K562 (cell line): ENCODE measurements around the gene MICALL2. TPM values are rescaled to one million over a fixed set of nuclear protein-coding genes. Genes with fewer than 3 reads are reported as not detected.

ENCODE experiments used
- ADNP ChIP-seq: fragments of 200-800 bp; sonication (Bioruptor generic); IDR thresholded peaks from 2 replicates; pipeline ENCODE4 v1.6.1; 2016; ENCODE audit warnings: missing genetic modification characterization, missing compliant biosample characterization
- CEBPG ChIP-seq, 3 experiments: fragments of 200-800 bp in 1 of 3; sonication (Bioruptor generic) in 1 of 3; sonication (generic) in 1 of 3; formaldehyde crosslinking in 1 of 3; IDR thresholded peaks in 2 of 3; conservative IDR thresholded peaks in 1 of 3; 2 replicates each; pipeline versions ENCODE4 v1.6.1 to v1.8.0; 2016 to 2022; ENCODE audit warnings: missing compliant biosample characterization in 2 of 3, missing genetic modification characterization in 2 of 3, mild to moderate bottlenecking in 1 of 3, missing genetic modification reagents in 1 of 3
- DMBX1 ChIP-seq: fragments of 250-450 bp; sonication (Bioruptor Pico); IDR thresholded peaks from 2 replicates; pipeline ENCODE4 v1.8.0; 2022; ENCODE audit warnings: inconsistent platforms, mild to moderate bottlenecking, moderate library complexity, borderline replicate concordance
- E2F3 ChIP-seq: fragments of 250-450 bp; sonication (Bioruptor Pico); IDR thresholded peaks from 2 replicates; pipeline ENCODE4 v1.4.0; 2020; ENCODE audit warnings: mild to moderate bottlenecking
- ETV6 ChIP-seq, 3 experiments: fragments of 150-350 bp in 1 of 3; sonication (generic) in 1 of 3; formaldehyde crosslinking in 1 of 3; IDR thresholded peaks; 2 replicates each; pipeline versions ENCODE4 v1.6.1 to v1.8.0; 2014 to 2022; ENCODE audit warnings: borderline replicate concordance in 2 of 3, low read depth in 2 of 3, antibody characterized with exemption in 1 of 3, low read length in 1 of 3, mild to moderate bottlenecking in 1 of 3, missing genetic modification reagents in 1 of 3
- HDAC6 ChIP-seq: IDR thresholded peaks from 2 replicates; pipeline ENCODE4 v1.6.1; 2012; ENCODE audit warnings: low read depth, mild to moderate bottlenecking, control low read depth, inconsistent platforms, low read length, moderate library complexity
- HNRNPK ChIP-seq: fragments of 200-400 bp; formaldehyde crosslinking; IDR thresholded peaks from one replicate; pipeline ENCODE4 v1.6.1; 2018; ENCODE audit warnings: mild to moderate bottlenecking, low read depth, low read length; ENCODE audit not compliant: poor library complexity, severe bottlenecking
- JUND ChIP-seq, 2 experiments: IDR thresholded peaks; 2 replicates in 1 of 2; 3 replicates in 1 of 2; pipeline ENCODE4 v1.6.1; 2011; ENCODE audit warnings: borderline replicate concordance in 2 of 2, low read depth in 2 of 2, low read length in 2 of 2, improper control_type of control experiment in 1 of 2, missing biosample characterization in 1 of 2, missing genetic modification characterization in 1 of 2, missing genetic modification reagents in 1 of 2
- KAT2B ChIP-seq: IDR thresholded peaks from one replicate; pipeline ENCODE4 v1.6.1; 2012; ENCODE audit warnings: low read depth, mild to moderate bottlenecking, control low read depth, inconsistent platforms, low read length, moderate library complexity
- TCFL5 ChIP-seq: fragments of 250-450 bp; sonication (Bioruptor Pico); conservative IDR thresholded peaks from 2 replicates; pipeline ENCODE4 v1.6.1; 2021; ENCODE audit warnings: mild to moderate bottlenecking, moderate library complexity, matching md5 sums
- TRIM24 ChIP-seq, 2 experiments: fragments of 450-650 bp; IDR thresholded peaks; 2 replicates each; pipeline ENCODE4 v1.6.1; 2016
- polyA plus RNA-seq, 8 experiments: library from polyadenylated mRNA; depleted of rRNA in 4 of 8; stranded (reverse) in 5 of 8; unstranded in 3 of 8; fragments of >200 nt; fragmentation: Nextera tagmentation in 2 of 8; fragmentation: Illumina TruSeq in 1 of 8; extraction: Ambion mirVana in 2 of 8; extraction: Trizol in 1 of 8; gene quantifications; 2 replicates each; pipeline versions ENCODE4 v1.2.1 to v1.2.3, GENCODE V29; 2011 to 2014; ENCODE audit warnings: inconsistent platforms in 1 of 8, missing spikeins in 1 of 8
- total RNA-seq, 7 experiments: library from RNA; depleted of rRNA in 6 of 7; stranded (reverse); fragments of >200 nt in 6 of 7; fragmentation: Illumina TruSeq in 2 of 7; extraction: Trizol in 2 of 7; gene quantifications; 2 replicates each; pipeline versions ENCODE4 v1.2.1 to v1.2.3, GENCODE V29; 2011 to 2021; ENCODE audit warnings: low replicate concordance in 1 of 7
- TF ChIP-seq, protein P1 (sequence below): sonication (generic); formaldehyde crosslinking; IDR thresholded peaks from 2 replicates; pipeline ENCODE4 v1.8.1; 2023; ENCODE audit warnings: missing genetic modification reagents, mild to moderate bottlenecking, borderline replicate concordance
- TF ChIP-seq, protein P2 (sequence below): sonication (generic); formaldehyde crosslinking; IDR thresholded peaks from 2 replicates; pipeline ENCODE4 v1.8.1; 2023; ENCODE audit warnings: mild to moderate bottlenecking, missing genetic modification reagents, moderate library complexity
- TF ChIP-seq, protein P3 (sequence below), 2 experiments: IDR thresholded peaks; 2 replicates each; pipeline ENCODE4 v1.6.1; 2011; ENCODE audit warnings: borderline replicate concordance in 1 of 2, control low read depth in 1 of 2, low read depth in 1 of 2, low read length in 1 of 2, mild to moderate bottlenecking in 1 of 2, mixed read lengths in 1 of 2, moderate library complexity in 1 of 2; ENCODE audit not compliant: insufficient read depth in 1 of 2, insufficient read length in 1 of 2, poor library complexity in 1 of 2, severe bottlenecking in 1 of 2; ENCODE audit errors: extremely low read depth in 1 of 2

Gene MICALL2
- total and polyA plus RNA-seq, 9 of the 15 experiments (the other 6 are each of a cell fraction or from before 2014, with no cell fraction given): 1.8 to 103 (median 17.0) TPM

GRCh38 chr7:1412322-1413261 lies 46.7 kb downstream of the MICALL2 start (continued):
- TF ChIP-seq, protein P1, sequence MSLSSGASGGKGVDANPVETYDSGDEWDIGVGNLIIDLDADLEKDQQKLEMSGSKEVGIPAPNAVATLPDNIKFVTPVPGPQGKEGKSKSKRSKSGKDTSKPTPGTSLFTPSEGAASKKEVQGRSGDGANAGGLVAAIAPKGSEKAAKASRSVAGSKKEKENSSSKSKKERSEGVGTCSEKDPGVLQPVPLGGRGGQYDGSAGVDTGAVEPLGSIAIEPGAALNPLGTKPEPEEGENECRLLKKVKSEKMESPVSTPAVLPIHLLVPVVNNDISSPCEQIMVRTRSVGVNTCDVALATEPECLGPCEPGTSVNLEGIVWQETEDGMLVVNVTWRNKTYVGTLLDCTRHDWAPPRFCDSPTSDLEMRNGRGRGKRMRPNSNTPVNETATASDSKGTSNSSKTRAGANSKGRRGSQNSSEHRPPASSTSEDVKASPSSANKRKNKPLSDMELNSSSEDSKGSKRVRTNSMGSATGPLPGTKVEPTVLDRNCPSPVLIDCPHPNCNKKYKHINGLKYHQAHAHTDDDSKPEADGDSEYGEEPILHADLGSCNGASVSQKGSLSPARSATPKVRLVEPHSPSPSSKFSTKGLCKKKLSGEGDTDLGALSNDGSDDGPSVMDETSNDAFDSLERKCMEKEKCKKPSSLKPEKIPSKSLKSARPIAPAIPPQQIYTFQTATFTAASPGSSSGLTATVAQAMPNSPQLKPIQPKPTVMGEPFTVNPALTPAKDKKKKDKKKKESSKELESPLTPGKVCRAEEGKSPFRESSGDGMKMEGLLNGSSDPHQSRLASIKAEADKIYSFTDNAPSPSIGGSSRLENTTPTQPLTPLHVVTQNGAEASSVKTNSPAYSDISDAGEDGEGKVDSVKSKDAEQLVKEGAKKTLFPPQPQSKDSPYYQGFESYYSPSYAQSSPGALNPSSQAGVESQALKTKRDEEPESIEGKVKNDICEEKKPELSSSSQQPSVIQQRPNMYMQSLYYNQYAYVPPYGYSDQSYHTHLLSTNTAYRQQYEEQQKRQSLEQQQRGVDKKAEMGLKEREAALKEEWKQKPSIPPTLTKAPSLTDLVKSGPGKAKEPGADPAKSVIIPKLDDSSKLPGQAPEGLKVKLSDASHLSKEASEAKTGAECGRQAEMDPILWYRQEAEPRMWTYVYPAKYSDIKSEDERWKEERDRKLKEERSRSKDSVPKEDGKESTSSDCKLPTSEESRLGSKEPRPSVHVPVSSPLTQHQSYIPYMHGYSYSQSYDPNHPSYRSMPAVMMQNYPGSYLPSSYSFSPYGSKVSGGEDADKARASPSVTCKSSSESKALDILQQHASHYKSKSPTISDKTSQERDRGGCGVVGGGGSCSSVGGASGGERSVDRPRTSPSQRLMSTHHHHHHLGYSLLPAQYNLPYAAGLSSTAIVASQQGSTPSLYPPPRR (CRISPR knock-in tag): no peak
- TF ChIP-seq ADNP (no peak), KAT2B (no peak), CEBPG (CRISPR knock-in tag; IDR thresholded peaks at IDR 0.05) (no peak), CEBPG (tag; conservative IDR thresholded peaks at IDR 0.05 in 1 of 2, IDR thresholded peaks at IDR 0.05 in 1 of 2) (no peak), TCFL5 (CRISPR knock-in tag) (no peak), E2F3 (no peak), HNRNPK (peak; percentile 70), HDAC6 (no peak), DMBX1 (CRISPR knock-in tag) (no peak), TRIM24 (IDR thresholded peaks at IDR 0.05) (no peak), ETV6 (IDR thresholded peaks at IDR 0.05; ENCODE audit: borderline replicate concordance in 1 of 2, low read depth in 2 of 2, low read length in 1 of 2) (no peak), ETV6 (CRISPR knock-in tag; IDR thresholded peaks at IDR 0.05; ENCODE audit: borderline replicate concordance) (peak; percentile 47; the same call in 1 of the 2 replicates), JUND (IDR thresholded peaks at IDR 0.05; ENCODE audit: borderline replicate concordance, low read depth, low read length) (peak; percentile 30; the same call in 1 of the 2 replicates), JUND (tag; IDR thresholded peaks at IDR 0.05; ENCODE audit: borderline replicate concordance, low read depth, low read length) (no peak; the same call in 2 of the 3 replicates)
- TF ChIP-seq, protein P2, sequence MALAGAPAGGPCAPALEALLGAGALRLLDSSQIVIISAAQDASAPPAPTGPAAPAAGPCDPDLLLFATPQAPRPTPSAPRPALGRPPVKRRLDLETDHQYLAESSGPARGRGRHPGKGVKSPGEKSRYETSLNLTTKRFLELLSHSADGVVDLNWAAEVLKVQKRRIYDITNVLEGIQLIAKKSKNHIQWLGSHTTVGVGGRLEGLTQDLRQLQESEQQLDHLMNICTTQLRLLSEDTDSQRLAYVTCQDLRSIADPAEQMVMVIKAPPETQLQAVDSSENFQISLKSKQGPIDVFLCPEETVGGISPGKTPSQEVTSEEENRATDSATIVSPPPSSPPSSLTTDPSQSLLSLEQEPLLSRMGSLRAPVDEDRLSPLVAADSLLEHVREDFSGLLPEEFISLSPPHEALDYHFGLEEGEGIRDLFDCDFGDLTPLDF (CRISPR knock-in tag): no peak
- TF ChIP-seq, protein P3, sequence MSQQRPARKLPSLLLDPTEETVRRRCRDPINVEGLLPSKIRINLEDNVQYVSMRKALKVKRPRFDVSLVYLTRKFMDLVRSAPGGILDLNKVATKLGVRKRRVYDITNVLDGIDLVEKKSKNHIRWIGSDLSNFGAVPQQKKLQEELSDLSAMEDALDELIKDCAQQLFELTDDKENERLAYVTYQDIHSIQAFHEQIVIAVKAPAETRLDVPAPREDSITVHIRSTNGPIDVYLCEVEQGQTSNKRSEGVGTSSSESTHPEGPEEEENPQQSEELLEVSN (IDR thresholded peaks at IDR 0.05; ENCODE audit: borderline replicate concordance in 1 of 2, extremely low read depth in 1 of 2, insufficient read depth in 1 of 2, insufficient read length in 1 of 2, low read depth in 1 of 2, low read length in 1 of 2, poor library complexity in 1 of 2, severe bottlenecking in 1 of 2): peak; percentile 72 to 88
